GM18520 (cell line): ENCODE results near the gene CEP72.
"Not testable (repeated sequence)": the region's sequence is repeated elsewhere in the genome, so short reads cannot be mapped to it uniquely, and the experiment has no call there.

Source experiments
- ATAC-seq: cut with Tn5 transposase; IDR thresholded peaks from one replicate; pipeline ENCODE4 v1.9.1; 2021; ENCODE audit not compliant: unreplicated experiment

CEP72 gene

DNA sequence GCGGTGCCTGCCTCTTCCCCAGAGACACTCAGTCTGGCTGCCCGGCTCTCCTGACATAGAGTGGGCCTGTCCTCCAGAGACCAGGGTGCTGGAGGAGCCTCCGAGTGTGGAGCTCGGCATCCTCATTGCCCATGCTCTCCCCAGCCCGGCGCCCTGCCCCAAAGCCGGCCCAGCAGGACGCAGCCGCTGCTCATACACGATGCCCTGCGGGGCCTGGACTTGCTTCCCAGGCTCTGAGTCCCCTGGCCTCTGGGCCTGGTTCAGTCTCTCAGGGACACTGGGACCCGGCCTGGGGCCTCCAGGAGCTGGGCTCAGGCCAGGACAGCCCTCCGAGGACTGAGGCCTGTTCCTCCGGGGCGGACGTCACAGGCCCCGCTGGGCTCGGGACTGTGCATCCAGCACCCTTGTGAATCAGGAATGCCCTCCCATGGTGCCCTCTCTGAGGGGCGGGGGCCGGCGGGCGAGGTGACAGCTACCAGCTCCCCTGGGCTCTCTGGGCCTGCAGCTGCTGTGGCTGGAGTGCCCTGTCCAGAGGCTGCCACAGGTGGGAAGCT lies 57.8 kb downstream of the CEP72 start:
- ATAC-seq = no peak

DNA sequence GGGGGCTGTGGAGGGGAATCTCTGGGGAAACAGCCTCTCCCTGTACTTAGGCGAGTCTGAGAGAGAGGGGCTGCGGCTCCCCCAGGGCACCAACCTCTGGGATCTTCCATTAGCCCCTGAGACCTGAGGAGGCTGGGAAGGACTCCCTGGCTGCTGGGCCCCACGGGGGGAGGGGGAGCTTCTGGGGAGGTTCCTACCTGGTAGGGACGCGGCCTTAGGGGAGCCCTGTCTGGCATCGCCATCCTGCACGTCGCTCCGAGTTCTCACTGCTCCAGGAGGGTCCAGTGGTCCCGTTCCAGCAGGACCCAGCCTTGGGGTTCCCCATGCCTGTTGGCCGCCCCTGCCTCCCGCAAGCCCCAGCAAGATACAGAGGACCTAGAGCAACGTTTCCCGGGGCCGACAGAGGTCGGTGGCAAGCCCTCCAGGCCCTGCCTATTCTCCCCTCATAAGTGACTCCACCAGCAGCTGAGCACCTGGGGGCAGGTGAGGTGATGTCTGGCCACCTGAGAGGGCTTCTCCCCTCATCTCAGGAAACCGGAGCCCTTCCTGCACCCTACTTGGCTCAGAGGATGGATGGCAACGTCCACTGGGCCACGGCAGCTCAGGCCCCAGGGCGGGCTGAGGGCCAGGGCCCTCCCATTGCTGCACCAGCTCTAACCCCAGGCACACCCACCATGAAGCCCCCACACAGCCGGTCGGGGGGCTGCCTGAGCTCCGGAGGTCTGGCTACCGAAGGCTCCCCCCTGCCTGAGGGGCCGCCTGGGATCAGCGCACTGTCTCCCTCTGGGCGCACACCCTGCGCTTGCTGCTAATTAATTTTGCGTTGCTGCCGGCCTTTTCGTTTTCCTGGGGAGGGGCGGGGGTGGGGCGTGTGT lies 58.5 kb downstream of the CEP72 start:
- ATAC-seq = no peak

DNA sequence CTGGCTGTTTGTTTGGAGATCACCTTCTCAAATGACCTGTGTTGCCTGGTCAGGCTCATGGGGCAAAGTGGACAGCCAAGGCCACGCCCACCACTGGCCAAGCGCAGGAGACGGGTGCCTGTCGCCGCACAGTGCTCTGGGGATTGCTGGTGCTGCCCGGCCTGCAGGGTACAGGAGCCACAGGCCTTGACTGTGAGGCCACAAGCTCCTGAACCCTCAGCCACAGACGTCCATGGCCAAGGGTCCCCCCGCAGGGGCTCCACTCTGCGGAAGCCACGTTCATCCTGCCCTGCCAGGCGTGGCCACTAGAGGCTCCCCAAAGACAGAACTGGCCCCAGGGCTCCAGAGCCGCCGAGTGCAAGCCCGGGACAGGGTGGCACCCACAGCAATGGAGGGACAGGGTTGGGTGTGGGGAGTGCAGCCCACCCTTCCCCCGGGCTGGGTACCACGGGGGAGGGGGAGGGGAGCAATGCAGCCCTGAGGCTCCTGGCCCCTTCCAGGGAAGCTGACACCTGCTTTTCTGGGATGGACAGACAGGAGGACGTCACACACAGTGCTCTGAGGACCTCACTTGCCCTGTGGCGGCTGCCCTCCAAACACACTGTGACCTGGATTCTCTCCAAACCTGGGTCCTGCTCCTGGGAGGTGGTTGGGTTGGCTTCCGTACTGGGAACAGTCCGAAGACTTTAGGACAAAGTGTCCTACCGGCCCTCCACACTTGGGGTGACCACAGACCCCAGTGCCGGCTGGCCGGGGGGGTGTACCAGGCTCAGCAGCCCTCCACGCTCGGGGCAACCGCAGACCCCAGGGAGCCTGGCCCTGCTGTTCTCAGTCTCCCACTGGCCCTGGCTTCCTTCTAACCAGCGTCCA lies 59.6 kb downstream of the CEP72 start:
- peak; percentile 60 for ATAC-seq

DNA sequence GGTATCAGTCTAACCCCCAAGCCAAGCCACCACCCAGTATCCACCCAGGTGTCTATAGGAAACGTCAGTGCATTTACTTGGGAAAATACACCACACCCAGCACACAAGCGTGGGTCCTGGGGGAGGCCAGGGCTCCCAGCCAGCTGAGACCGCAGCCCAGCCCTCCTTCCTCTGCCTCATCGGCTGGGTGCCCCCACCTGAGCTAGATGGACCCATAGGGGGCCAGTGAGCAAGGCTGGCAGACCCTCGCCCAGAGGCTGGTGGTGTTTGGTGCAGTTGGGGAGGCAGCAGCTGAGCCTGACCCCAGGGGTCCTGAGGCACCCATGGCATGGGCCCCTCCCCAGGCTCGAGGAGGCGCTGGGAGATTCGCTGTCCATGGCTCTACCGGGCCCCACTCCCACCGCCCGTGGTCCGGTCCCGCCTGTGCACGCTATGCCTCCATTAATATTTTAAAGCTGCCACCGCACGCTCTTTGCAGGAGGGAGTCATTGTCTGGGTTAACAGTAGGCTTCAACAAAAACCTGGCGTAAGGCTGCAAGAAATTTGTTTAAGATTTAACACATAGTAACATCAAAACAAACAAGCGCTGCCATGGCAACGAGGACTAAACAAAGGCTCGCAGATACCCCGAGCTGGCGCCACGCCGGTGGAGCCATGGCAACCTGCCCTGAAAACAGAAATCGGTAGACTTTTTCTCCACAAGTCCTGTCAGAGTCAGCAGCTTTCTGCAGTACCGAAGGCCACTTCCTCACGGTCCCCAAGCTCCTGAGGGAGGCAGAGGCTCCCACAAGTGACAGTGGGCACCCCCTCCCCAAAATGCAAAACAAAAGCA lies 60.4 kb downstream of the CEP72 start:
- ATAC-seq = no peak

DNA sequence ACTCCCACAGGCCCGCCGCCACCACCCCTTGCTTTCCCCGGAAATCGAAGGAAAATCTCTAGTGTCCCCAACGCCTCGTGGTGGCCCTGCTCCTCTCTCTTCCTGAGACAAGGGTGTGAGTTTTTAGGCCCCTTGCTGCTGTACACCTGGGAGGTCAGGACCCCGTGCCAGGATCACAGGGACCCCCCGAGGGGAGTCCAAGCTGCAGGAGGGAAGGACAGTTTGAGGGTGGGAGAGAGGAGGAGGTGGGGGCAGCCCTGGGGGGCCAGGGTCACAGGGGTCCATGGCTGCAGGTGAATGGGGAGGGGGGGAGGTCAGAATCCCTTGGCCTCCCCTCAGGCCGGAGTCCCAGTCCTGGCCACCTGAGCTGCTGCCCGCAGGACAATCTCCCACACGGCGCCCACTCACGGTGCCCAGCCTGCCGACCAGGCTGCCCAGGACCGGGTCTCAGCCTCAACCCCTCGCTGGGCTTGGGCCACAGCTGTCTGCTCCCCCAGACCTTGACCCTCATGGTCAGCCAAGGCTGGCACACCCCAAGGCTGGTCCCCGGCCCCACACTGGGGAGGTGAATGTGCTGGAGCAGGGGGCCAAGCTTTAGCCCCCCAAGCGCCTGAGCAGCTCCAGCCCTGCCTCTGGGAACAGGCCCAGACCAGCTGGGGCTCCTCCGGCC lies 61.2 kb downstream of the CEP72 start:
- no peak for ATAC-seq

DNA sequence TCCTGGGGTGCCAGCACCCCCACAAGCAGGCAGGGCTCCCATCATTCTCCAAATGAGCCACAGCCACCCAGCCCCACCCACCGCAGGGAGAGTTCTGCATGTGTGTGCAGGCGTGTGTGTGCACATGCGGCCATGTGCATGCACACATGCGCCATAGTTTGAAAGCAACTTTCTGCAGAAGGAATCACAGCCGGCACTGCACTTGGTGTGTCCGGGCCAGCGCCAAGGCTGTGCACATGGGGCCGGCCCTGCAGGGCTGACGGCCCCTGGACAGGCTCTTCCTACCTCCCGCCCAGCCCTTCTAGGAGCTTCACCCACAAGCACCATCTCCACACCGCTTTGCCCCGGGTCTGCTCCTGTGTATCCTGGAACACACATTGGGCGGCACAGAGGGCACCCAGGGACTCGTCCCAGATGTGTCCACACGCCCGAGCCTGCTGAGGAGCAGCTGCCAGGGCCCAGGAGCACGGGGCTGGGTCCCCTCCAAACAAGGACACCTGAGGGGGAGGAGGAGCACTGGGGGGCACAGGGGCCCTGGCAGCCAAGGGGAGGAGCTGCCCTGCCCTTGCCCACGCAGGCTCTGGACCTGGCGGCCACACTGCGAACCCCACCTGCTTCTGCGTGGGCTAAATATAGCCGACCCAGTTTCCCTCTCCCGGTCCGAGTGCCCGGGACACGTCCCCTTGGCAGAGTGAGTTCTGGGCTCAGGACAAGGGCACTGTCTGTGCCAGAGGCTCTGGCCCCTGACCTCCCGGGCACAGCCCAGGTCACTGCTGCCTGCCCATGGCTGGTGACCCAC lies 61.9 kb downstream of the CEP72 start:
- no peak for ATAC-seq

DNA sequence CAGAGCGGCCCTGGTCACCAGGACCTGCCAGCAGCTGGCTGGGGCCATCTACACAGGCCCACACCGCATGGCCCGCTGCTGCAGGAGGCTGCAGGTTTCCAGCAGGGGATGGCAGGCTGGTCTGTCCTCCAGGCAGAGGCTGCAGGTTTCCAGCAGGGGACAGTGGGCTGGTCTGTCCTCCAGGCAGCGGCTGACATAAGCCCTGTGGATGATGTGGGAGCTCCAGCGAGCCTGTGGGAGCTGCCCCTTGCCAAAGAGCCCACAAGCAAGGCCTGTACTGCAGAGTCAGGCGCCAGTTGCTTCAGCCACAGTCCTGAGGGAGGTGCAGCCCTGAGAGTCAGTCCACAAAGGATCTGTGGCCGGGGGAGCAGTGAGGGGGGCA lies 62.5 kb downstream of the CEP72 start:
- no peak for ATAC-seq

DNA sequence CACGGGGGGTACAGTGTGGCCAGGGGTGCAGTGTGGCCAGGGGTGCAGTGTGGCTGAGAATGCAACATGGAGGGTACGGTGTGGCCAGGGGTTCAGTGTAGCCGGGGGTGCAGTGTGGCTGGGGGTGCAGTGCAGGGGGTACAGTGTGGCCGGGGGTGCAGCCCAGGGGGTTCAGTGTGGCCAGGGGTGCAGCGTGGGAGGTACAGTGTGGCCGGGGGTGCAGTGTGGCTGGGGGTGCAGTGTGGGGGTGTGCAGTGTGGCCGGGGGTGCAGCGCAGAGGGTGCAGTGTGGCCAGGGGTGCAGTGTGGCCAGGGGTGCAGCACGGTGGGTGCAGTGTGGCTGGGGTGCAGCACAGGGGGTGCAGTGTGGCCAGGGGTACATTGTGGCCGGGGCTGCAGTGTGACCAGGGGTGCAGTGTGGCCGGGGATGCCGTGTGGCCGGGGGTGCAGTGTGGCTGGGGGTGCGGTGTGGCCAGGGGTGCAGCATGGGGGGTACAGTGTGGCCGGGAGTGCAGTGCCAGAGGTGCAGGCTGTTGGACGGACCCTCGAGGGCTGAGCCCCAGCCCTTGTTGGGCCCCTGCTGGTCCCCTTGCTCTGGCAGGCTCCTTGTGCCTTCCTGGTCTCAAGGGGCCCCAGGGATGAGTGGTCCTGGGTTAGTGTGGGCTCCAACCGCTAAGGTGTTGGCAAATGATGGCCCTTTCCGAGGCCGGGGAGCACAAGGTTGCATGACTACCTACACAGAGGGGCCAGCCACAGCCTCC lies 63.2 kb downstream of the CEP72 start:
- no peak for ATAC-seq

DNA sequence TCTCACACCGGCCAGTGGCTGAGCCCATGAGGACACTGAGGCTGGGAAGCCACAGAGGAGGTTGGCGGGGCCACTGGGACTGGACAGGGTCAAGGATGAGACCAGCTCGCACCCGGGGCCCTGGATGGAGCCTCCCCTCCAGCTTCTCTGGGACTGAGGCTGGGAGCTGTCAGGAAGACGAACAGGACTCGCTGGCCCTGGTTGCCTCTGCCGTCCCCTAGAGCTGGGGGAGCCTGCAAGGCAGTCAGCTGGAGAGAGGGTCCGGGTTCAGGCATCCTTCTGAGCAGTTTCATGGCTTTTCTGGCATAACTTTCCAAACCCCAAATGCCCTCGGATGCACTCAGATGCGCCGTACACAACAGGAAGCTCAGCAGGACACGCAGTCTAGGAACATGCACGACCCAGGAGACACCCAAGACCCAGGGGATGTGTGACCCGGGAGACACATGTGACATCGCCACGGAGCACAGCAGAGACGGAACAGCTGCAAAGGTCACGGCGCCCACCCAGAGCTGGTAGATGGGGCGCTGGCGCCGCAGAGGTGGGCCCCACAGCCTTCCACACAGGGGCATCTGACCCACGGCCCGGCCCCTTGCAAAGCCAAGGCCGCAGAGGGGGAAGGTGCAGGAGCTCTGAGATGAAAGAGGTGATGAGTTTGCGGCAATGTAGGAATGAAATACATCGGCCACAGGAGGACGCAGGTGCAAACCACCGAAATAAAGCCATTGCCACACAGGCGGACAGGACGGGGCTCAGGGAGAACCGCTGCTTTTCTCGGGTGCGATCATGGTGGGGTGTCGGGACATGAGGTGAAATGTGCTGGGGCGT lies 63.9 kb downstream of the CEP72 start:
- ATAC-seq = no peak

DNA sequence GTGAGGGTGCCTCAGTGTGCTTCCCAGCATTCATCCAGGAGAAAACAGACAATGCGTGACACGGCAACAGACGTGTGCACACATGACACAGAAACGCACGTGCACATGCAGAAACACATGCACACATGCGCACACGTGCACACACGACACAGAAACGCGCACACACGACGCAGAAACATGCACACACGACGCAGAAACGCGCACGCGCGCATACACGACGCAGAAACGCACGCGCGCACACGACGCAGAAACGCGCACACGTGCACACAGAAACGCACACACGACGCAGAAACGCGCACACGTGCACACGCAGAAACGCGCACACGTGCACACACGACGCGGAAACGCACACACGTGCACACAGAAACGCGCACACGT lies 64.5 kb downstream of the CEP72 start:
- no peak for ATAC-seq

DNA sequence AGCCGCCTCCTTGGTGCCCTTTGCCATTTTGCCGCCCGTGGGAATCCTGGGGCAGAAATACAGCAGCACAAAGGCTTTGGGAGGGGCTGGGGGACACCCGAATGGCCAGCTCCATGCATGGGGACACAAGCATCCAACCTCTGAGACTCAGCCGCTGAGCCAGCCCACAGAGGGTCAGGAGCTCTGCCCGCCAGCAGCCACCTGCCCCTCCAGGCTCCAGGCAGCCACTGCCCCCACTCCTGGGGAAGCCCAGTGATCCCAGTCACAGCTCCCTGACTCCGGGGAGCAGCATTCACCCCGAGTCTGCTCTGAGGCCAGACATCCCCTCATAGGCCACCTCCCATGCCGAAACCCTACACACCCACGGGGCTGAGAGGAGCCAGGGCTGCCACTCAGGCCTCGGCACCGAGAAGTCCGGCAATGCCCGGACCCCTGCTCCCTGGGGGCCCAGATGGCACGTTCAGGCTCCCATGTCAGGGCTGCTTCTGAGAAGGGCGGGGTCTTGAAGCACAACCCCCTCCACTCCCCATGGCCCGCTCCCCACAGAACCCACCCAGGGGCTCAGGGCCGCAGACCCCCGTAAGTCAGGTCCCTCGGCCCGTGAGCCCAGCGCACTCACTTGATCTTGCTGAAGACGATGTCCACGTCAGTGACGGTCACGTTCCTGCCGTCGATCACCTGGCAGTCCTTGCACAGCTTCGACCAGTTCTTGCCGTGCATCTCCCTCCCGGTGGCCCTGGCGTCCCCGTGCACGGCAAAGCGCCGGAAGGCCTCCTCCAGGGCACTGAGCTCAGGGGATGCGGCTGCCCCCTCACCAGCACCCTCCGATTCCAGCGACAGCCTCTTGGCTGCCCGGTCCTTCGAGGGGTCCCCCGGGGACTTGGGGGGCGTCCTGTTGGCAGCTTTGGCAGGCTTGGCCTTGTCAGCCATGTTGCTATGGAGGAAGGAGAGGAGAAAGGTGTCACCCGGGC lies 65.3 kb downstream of the CEP72 start:
- ATAC-seq = no peak

DNA sequence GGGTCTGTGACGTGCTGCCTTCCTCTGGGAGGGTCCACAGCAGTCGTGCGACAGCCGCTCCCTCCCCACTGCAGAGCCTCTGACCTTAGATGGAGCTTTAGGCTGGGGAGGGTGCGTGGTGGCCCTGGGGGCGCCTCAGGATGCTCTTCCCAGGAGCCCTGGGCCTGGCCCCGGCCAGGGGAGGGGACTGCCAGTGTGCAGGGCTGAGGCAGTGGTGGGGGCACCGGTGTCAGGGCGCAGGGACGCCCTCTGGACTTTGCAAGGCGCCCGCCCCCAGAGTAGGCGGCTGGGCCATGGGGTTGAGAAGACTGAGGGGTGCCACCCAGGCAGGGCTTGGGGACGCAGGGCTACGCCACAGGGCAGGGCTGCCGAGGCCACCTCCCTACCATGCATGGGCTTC lies 66.4 kb downstream of the CEP72 start:
- ATAC-seq = not testable (repeated sequence)

DNA sequence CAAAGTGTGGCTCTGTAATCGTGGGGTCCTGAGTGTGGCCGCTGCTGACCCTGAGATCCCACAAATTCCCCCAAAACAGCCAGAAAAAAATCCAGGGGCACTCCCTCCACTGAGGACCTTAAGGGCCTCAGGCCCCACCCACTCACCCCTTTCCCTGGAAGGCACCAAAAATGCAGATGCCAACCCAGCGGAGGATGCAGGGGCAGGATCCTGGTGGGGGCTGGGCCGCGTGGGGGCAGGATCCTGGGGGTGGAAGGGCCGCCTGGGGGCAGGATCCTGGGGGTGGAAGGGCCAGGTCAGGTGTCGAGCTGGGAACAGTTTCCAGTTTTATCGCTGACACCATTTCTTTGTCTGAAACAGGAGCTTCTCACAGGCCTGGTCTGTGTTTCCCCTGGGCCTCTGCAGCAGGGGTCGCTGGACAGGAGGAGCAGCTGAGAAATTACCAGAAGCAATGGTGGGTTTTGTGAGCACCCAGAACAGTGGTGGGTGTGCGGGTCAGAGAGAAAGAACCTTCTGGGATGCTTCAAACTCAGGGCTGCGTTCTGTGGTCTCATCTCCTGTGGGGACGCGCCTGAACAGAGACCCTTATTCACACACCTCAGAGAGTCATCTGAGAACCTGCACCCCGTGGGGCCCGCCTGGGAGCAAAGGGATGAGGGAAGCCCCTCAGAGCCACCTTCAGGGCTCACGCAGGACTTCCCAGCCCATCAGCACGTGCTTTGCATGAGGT lies 67.2 kb downstream of the CEP72 start:
- not testable (repeated sequence) for ATAC-seq

DNA sequence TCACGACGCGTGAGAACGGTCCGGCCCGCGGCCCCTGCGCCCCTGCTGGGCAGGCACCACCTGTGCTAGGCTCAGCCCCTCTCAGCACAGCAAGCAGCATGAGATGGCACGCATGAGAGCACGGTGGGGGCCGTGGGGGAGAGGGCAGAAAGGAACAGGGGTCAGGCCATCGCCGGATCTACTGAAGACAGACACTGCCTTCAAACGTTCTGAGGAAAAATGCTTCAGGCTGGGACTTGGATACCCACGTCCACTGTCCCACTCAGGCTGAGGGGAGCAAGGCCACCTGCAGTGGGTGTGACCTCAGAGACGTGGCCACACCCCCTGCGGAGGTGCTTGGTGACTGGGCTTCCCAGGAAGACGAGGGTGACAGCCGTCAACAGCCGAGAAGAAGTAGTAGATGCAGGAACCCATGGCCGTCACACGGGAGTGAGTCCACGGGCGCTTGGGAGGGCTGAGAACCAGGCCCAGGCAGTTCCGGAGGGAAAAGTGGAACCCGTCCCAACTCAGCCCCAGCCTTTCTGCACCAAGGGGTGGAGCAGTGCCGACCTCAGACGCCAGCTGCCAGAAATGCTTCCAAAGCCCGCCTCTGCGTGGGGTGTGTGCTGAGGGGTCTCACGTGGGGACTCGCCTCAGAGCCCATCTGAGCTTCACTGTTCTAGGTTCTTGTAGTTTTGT lies 68.1 kb downstream of the CEP72 start:
- not testable (repeated sequence) for ATAC-seq

DNA sequence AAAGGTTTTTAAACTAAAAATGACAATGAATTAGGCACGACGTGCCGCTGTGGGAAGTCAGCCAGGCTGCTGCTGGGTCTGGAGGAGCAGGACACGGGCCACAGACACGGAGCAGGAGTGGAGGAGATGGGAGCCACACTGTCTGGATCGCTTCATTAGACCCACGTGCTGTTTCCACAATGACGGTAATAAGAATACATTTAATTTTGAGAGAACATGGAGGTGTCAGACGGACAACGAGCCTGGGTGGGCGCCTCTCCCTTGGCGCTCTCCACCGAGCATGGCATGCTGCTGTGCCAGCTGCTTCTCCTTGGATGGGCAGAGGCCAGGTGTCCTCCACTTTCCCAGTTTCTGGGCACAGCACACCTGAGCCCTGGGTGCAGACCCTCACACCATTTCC lies 68.7 kb downstream of the CEP72 start:
- ATAC-seq = not testable (repeated sequence)
